GM10266 (cell line): ENCODE results near the gene ARPC1B.

Experiments
- DNase-seq: peaks from one replicate; pipeline ENCODE4 v3.0.0; 2012; ENCODE audit errors: extremely low spot score
- TF ChIP-seq, protein P1 (sequence below): IDR thresholded peaks from 2 replicates; pipeline ENCODE4 v1.5.1; 2012; ENCODE audit warnings: mild to moderate bottlenecking, low read depth; ENCODE audit not compliant: control insufficient read depth, insufficient read depth; ENCODE audit errors: missing control alignments

Gene ARPC1B

GRCh38 chr7:99392659-99393354, 18.3 kb downstream of the ARPC1B start:
- TF ChIP-seq, protein P1, sequence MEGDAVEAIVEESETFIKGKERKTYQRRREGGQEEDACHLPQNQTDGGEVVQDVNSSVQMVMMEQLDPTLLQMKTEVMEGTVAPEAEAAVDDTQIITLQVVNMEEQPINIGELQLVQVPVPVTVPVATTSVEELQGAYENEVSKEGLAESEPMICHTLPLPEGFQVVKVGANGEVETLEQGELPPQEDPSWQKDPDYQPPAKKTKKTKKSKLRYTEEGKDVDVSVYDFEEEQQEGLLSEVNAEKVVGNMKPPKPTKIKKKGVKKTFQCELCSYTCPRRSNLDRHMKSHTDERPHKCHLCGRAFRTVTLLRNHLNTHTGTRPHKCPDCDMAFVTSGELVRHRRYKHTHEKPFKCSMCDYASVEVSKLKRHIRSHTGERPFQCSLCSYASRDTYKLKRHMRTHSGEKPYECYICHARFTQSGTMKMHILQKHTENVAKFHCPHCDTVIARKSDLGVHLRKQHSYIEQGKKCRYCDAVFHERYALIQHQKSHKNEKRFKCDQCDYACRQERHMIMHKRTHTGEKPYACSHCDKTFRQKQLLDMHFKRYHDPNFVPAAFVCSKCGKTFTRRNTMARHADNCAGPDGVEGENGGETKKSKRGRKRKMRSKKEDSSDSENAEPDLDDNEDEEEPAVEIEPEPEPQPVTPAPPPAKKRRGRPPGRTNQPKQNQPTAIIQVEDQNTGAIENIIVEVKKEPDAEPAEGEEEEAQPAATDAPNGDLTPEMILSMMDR = no peak
- no peak for DNase-seq

- TF ChIP-seq, protein P1 = no peak
- DNase-seq = no peak
Measured at GRCh38 chr7:99393355-99394187, 19.0 kb downstream of the ARPC1B start.

GRCh38 chr7:99394188-99394502, 19.6 kb downstream of the ARPC1B start:
- DNase-seq = no peak

GRCh38 chr7:99395616-99396327, 21.2 kb downstream of the ARPC1B start:
- TF ChIP-seq, protein P1 = peak; percentile 8
- no peak for DNase-seq

More at GRCh38 chr7:99394188-99394502, 19.6 kb downstream of the ARPC1B start:
- TF ChIP-seq, protein P1 = no peak

DNA sequence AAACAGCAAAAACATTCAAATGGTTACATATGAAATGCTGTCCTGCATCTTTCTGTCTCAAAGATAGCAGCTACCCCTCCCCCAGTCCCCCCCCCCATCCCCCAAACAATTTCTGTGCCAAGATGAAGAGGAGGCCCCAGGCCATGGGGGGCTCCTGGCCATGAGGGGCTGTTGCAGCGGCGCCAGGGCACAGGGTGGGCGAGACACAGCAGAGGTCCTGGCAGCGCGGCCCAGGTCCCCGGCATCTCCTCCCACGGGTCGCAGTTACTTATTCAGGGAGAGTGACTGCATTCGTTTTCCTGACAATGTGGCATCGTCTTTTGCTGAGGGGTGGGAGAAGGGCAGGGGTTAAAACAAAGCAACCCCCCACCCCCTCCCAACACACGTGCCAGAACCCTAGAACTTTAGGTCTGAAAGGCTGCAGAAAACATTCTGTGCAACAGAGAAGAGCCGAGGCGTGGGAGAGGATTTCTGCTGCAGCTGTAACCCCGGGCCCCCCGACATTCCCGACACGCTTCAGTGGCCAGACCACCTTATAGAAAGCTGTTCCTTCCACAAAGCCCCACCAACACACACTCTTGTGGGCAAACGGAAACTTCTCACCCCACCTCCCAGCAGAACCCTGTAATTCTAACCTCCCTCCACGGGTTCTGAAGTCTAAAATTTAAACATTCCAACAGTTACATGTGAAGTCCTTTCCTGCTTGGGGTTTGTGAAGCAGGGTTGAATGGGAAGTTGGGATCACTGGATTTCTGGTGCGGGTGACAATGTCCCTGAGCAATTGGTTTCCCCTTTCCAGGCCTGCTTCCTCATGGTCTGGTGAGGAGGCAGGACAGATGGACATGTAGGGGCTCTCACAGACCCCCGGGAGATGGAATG, 22.1 kb downstream of the ARPC1B start:
- DNase-seq = no peak
- TF ChIP-seq, protein P1 = no peak

GRCh38 chr7:99397297-99397983, 22.9 kb downstream of the ARPC1B start:
- no peak for DNase-seq
- TF ChIP-seq, protein P1 = no peak
